ENCODE data around the gene NRAS.

NRAS gene

GRCh38 chr1:114718661-114719423 lies 2.3 kb upstream of the NRAS start:
- H3K4me3 ChIP-seq (ENCODE audit: low read depth, low read length) = no peak overlapping the region
- no peak for TF ChIP-seq CTCF (IDR thresholded peaks at IDR 0.05; ENCODE audit: low read depth, low read length)
- peak; percentile 47 for DNase-seq (ENCODE audit: low read depth, low spot score)
- in situ Hi-C loops (cut with HindIII; ENCODE audit: low sequenced_read_pairs) = no loop called here

- peak overlapping the region; percentile 66 for H3K4me3 ChIP-seq (ENCODE audit: low read depth, low read length)
- in situ Hi-C loops (cut with HindIII; ENCODE audit: low sequenced_read_pairs) = no loop called here
- DNase-seq (ENCODE audit: low read depth, low spot score) = no peak
- TF ChIP-seq CTCF (IDR thresholded peaks at IDR 0.05; ENCODE audit: low read depth, low read length) = no peak
Observed at GRCh38 chr1:114715952-114716303, 643 bp downstream of the NRAS start.

- H3K4me3 ChIP-seq (ENCODE audit: low read depth, low read length) = no peak overlapping the region
- in situ Hi-C loops (cut with HindIII; ENCODE audit: low sequenced_read_pairs) = no loop called here
- DNase-seq (ENCODE audit: low read depth, low spot score) = no peak
- no peak for TF ChIP-seq CTCF (IDR thresholded peaks at IDR 0.05; ENCODE audit: low read depth, low read length)
Observed at GRCh38 chr1:114712977-114713376, 3.6 kb downstream of the NRAS start.

- no peak for DNase-seq (ENCODE audit: low read depth, low spot score)
- H3K4me3 ChIP-seq (ENCODE audit: low read depth, low read length) = no peak overlapping the region
- no peak for TF ChIP-seq CTCF (IDR thresholded peaks at IDR 0.05; ENCODE audit: low read depth, low read length)
- in situ Hi-C loops (cut with HindIII; ENCODE audit: low sequenced_read_pairs) = no loop called here
Observed at GRCh38 chr1:114710360-114710759, 6.2 kb downstream of the NRAS start.

GRCh38 chr1:114707604-114708003 lies 9.0 kb downstream of the NRAS start:
- DNase-seq (ENCODE audit: low read depth, low spot score) = no peak
- H3K4me3 ChIP-seq (ENCODE audit: low read depth, low read length) = no peak overlapping the region
- in situ Hi-C loops (cut with HindIII; ENCODE audit: low sequenced_read_pairs) = no loop called here
- no peak for TF ChIP-seq CTCF (IDR thresholded peaks at IDR 0.05; ENCODE audit: low read depth, low read length)

- in situ Hi-C loops (cut with HindIII; ENCODE audit: low sequenced_read_pairs) = no loop called here
- H3K4me3 ChIP-seq (ENCODE audit: low read depth, low read length) = no peak overlapping the region
- no peak for DNase-seq (ENCODE audit: low read depth, low spot score)
- no peak for TF ChIP-seq CTCF (IDR thresholded peaks at IDR 0.05; ENCODE audit: low read depth, low read length)
Observed at GRCh38 chr1:114703242-114703641, 13.3 kb downstream of the NRAS start.
